K562 (cell line): ENCODE data around the gene MAML1. TPM values are rescaled to one million over a fixed set of nuclear protein-coding genes. Genes with fewer than 3 reads are reported as not detected.
A peak's percentile ranks its signal among the peaks of the same experiment; 100 is the strongest.

Experiments
- ATAC-seq: fragments of 200-7000 bp; cut with Tn5 transposase; 3 replicates; pipeline ENCODE4 v1.9.1; 2020; ENCODE audit warnings: moderate library complexity
- BruUV-seq: library from RNA; stranded (reverse); fragments of 400-500 nt; replicated peaks from 2 replicates; lab custom pipeline; 2021; lab: Mats Ljungman, UMichigan
- CTCF ChIA-PET: fragments of 300-600 bp; formaldehyde crosslinking; extraction: SDS; loops from one replicate; lab custom pipeline; 2021; ENCODE audit warnings: low intra/inter-chr PET ratio; lab: Yijun Ruan, JAX
- POLR2A ChIA-PET: fragments of 300-600, 350-650 bp; sonication (Branson Sonifier 250); formaldehyde crosslinking; extraction: SDS; loops from one replicate; lab custom pipeline; 2021; ENCODE audit warnings: antibody characterized with exemption, inconsistent platforms; lab: Yijun Ruan, JAX
- DNase-seq, 4 experiments: peaks; one replicate each; pipeline versions ENCODE4 v3.0.0 to v3.0.0-alpha.2; 2011 to 2018; ENCODE audit warnings: low spot score in 3 of 4, mixed read lengths in 3 of 4; ENCODE audit errors: extremely low read depth in 1 of 4
- FAIRE-seq: peaks from 2 replicates; lab custom pipeline; 2011; peaks lifted over from hg19 to GRCh38; lab: Jason Lieb, UNC
- H2AFZ ChIP-seq: 2 replicates; pipeline ENCODE4 v1.6.0; 2011; ENCODE audit warnings: low read depth, low read length, control low read depth, inconsistent platforms
- H3K27ac ChIP-seq: fragments of 200-600 bp; 3 replicates; pipeline ENCODE4 v1.8.0; 2011; ENCODE audit warnings: low read depth, mild to moderate bottlenecking, control low read depth, inconsistent platforms, low read length, moderate library complexity, mixed read lengths; ENCODE audit errors: extremely low read depth
- H3K27me3 ChIP-seq, 2 experiments: fragments of 300-600 bp in 1 of 2; 2 replicates in 1 of 2; 3 replicates in 1 of 2; pipeline versions ENCODE4 v1.6.0 to v1.8.0; 2011; ENCODE audit warnings: inconsistent platforms in 2 of 2, low read length in 2 of 2, mild to moderate bottlenecking in 1 of 2, mixed read lengths in 1 of 2, moderate library complexity in 1 of 2; ENCODE audit not compliant: control insufficient read depth in 2 of 2, insufficient read depth in 2 of 2
- H3K36me3 ChIP-seq: fragments of 300-600 bp; 3 replicates; pipeline ENCODE4 v1.8.0; 2011; ENCODE audit warnings: mild to moderate bottlenecking, low read length, inconsistent platforms; ENCODE audit not compliant: control insufficient read depth, insufficient read depth
- H3K4me1 ChIP-seq, 2 experiments: fragments of 200-600 bp in 1 of 2; replicated peaks in 1 of 2; 2 replicates in 1 of 2; 3 replicates in 1 of 2; pipeline versions ENCODE4 v1.5.1 to v1.8.0; 2011; ENCODE audit warnings: inconsistent platforms in 2 of 2, low read length in 2 of 2, mild to moderate bottlenecking in 1 of 2, mixed read lengths in 1 of 2, moderate library complexity in 1 of 2; ENCODE audit not compliant: control insufficient read depth in 2 of 2, insufficient read depth in 2 of 2
- H3K4me2 ChIP-seq: 2 replicates; pipeline ENCODE4 v1.6.1; 2011; ENCODE audit warnings: low read length, control low read depth, inconsistent platforms, mixed read lengths; ENCODE audit not compliant: insufficient read depth
- H3K4me3 ChIP-seq: fragments of 200-600 bp; sonication (generic), shearing (Covaris generic); 2 replicates; pipeline ENCODE4 v1.5.1; 2016; ENCODE audit warnings: control low read depth, inconsistent platforms
- H3K79me2 ChIP-seq: fragments of 200-600 bp; 3 replicates; pipeline ENCODE4 v1.8.0; 2011; ENCODE audit warnings: low read length, inconsistent platforms; ENCODE audit not compliant: control insufficient read depth, insufficient read depth
- H3K9ac ChIP-seq, 2 experiments: 2 replicates each; pipeline versions ENCODE4 v1.6.0 to v1.6.1; 2011; ENCODE audit warnings: low read depth in 2 of 2, low read length in 2 of 2, control low read depth in 1 of 2, inconsistent platforms in 1 of 2, mild to moderate bottlenecking in 1 of 2, mixed read lengths in 1 of 2; ENCODE audit not compliant: insufficient read depth in 1 of 2
- H3K9me1 ChIP-seq: one replicate; pipeline ENCODE4 v1.6.0; 2011; ENCODE audit warnings: inconsistent platforms, mild to moderate bottlenecking, low read length, moderate library complexity; ENCODE audit not compliant: control insufficient read depth, insufficient read depth
- H3K9me3 ChIP-seq: replicated peaks from 2 replicates; pipeline ENCODE4 v1.5.1; 2011; ENCODE audit warnings: low read depth, low read length, inconsistent platforms; ENCODE audit not compliant: control insufficient read depth, insufficient read depth
- H4K20me1 ChIP-seq: replicated peaks from 2 replicates; pipeline ENCODE4 v1.6.1; 2011; ENCODE audit warnings: low read length, inconsistent platforms, mixed read lengths; ENCODE audit not compliant: control insufficient read depth, insufficient read depth
- POU5F1 ChIP-seq: fragments of 150-350 bp; IDR thresholded peaks from 2 replicates; pipeline ENCODE4 v1.6.1; 2014; ENCODE audit warnings: borderline replicate concordance, low read length, low read depth, mild to moderate bottlenecking; ENCODE audit not compliant: partially characterized antibody
- YY1 ChIP-seq, 3 experiments: IDR thresholded peaks; 2 replicates each; pipeline ENCODE4 v1.6.1; 2011; ENCODE audit warnings: low read length in 2 of 3, mild to moderate bottlenecking in 2 of 3, moderate library complexity in 2 of 3, borderline replicate concordance in 1 of 3, control low read depth in 1 of 3, low read depth in 1 of 3; ENCODE audit not compliant: insufficient read depth in 3 of 3, insufficient replicate concordance in 2 of 3, control insufficient read depth in 1 of 3, insufficient read length in 1 of 3; ENCODE audit errors: extremely low read depth in 1 of 3
- WGBS: fragments of 100-300 bp; shearing (Covaris generic); methylation state at CpG from one replicate; pipeline ENCODE4 v1.1.6; 2016; ENCODE audit warnings: low coverage, mixed read lengths; ENCODE audit not compliant: insufficient coverage; ENCODE audit errors: missing lambda C conversion rate; 5-methylcytosine and 5-hydroxymethylcytosine counted together
- in situ Hi-C: fragments of 300-500 bp; cut with MboI; formaldehyde crosslinking; loops from 4 replicates; pipeline ENCODE4 v1.15.0; 2018; ENCODE audit warnings: inconsistent platforms, mixed read lengths
- intact Hi-C: fragments of 100-400 bp; cut with micrococcal nuclease; formaldehyde crosslinking; loops from 2 replicates; pipeline ENCODE4 v1.14.2; 2022
- polyA plus RNA-seq, 8 experiments: library from polyadenylated mRNA; depleted of rRNA in 4 of 8; stranded (reverse) in 5 of 8; unstranded in 3 of 8; fragments of >200 nt; fragmentation: Nextera tagmentation in 2 of 8; fragmentation: Illumina TruSeq in 1 of 8; extraction: Ambion mirVana in 2 of 8; extraction: Trizol in 1 of 8; gene quantifications; 2 replicates each; pipeline versions ENCODE4 v1.2.1 to v1.2.3, GENCODE V29; 2011 to 2014; ENCODE audit warnings: inconsistent platforms in 1 of 8, missing spikeins in 1 of 8
- total RNA-seq, 7 experiments: library from RNA; depleted of rRNA in 6 of 7; stranded (reverse); fragments of >200 nt in 6 of 7; fragmentation: Illumina TruSeq in 2 of 7; extraction: Trizol in 2 of 7; gene quantifications; 2 replicates each; pipeline versions ENCODE4 v1.2.1 to v1.2.3, GENCODE V29; 2011 to 2021; ENCODE audit warnings: low replicate concordance in 1 of 7
- TF ChIP-seq, protein P1 (sequence below): fragments of 450-650 bp; IDR thresholded peaks from 2 replicates; pipeline ENCODE4 v1.6.1; 2017; ENCODE audit warnings: antibody characterized with exemption, mild to moderate bottlenecking

MAML1 gene
- total and polyA plus RNA-seq, 9 of the 15 experiments (the other 6 are each of a cell fraction or from before 2014, with no cell fraction given), result 0.32 to 18.4 (median 7.0) TPM

DNA sequence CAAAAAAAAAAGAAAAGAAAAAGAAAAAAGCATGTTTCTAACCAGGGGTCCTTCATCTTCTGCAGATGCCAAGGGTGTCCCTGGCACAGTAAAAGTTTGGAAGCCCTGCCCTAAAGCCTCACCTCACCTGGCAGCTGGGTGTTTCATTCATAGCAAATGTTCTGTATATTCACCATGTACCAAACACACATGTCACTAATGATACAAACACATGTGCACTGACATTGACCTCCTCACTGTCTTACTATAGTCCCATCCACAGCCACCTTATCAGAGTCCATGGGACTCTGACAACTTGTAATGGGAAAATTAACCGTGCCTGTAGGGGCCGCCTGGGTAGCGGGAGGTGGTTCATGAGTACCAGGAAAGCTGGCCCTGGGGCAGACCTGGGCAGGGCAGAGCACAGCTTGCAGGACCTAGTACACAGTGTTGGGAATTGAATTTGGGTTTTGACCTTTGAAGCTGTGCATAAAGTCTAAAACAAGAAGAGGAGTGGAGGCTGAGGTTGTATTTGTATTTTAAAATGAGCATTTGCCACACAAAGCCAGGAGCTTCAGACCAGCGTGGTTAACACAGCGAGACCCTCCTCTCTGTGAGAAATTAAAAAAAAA is 80.5 kb downstream of the MAML1 start:
- in situ Hi-C loops, result no loop called here
- H2AFZ ChIP-seq, result no peak overlapping the region
- H3K9ac ChIP-seq, result peak overlapping the region; percentile 72 to 87
- H4K20me1 ChIP-seq, result no peaks in the 10 kb centered on the region
- peak overlapping the region; percentile 65 for H3K4me3 ChIP-seq
- no peak for DNase-seq
- POLR2A ChIA-PET, result interaction anchor here (0.6 to 3.3 kb wide), 5 partner anchors 8 to 786 kb away, joined by 3 to 30 read pairs (median 3); partner anchors contain the start of gene SQSTM1
- H3K27me3 ChIP-seq, result no peaks in the 10 kb centered on the region
- H3K36me3 ChIP-seq, result peaks cover 35% of the 10 kb centered on the region; the same call in 2 of the 3 replicates
- peak overlapping the region; percentile 75 for H3K4me2 ChIP-seq
- peaks cover 41% of the 10 kb centered on the region for H3K79me2 ChIP-seq
- no peaks in the 10 kb centered on the region for H3K9me1 ChIP-seq
- no peaks in the 10 kb centered on the region for H3K9me3 ChIP-seq
- WGBS, result 78% methylated on average over 5 of the region's 5 CpGs
- H3K4me1 ChIP-seq, result peaks cover 10 to 40% of the 10 kb centered on the region in 2 experiments
- no peak for TF ChIP-seq POU5F1
- TF ChIP-seq, all 486 proteins: peak for 0
- BruUV-seq, result no TSS peak
- ATAC-seq (no peak), FAIRE-seq (no peak)
- intact Hi-C loops, result no loop called here
- H3K27ac ChIP-seq, result no peak overlapping the region
- CTCF ChIA-PET, result no interaction called here

DNA sequence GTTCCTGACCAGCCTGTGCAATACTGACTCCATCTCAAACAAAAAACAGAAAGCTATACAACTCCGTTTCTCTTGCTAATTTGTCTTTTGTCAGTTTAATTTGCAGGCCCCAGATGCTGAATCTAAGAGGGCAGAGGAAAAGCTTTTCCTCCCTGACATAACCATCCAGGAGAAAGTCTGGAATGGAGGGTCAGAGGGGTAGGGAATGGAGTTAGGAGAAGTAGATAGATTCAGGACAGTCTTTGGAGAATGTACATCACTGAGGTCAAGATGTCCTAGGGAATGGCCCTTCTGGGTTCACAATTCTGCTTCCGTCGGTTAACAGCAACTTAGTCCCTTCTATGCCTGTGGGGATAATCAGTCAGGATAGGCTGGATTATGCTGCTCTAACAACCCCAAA is 81.5 kb downstream of the MAML1 start:
- FAIRE-seq, result no peak
- H3K4me2 ChIP-seq, result no peak overlapping the region
- in situ Hi-C loops (no loop called here), intact Hi-C loops (no loop called here)
- no peaks in the 10 kb centered on the region for H4K20me1 ChIP-seq
- no peaks in the 10 kb centered on the region for H3K27me3 ChIP-seq
- TF ChIP-seq, protein P1, sequence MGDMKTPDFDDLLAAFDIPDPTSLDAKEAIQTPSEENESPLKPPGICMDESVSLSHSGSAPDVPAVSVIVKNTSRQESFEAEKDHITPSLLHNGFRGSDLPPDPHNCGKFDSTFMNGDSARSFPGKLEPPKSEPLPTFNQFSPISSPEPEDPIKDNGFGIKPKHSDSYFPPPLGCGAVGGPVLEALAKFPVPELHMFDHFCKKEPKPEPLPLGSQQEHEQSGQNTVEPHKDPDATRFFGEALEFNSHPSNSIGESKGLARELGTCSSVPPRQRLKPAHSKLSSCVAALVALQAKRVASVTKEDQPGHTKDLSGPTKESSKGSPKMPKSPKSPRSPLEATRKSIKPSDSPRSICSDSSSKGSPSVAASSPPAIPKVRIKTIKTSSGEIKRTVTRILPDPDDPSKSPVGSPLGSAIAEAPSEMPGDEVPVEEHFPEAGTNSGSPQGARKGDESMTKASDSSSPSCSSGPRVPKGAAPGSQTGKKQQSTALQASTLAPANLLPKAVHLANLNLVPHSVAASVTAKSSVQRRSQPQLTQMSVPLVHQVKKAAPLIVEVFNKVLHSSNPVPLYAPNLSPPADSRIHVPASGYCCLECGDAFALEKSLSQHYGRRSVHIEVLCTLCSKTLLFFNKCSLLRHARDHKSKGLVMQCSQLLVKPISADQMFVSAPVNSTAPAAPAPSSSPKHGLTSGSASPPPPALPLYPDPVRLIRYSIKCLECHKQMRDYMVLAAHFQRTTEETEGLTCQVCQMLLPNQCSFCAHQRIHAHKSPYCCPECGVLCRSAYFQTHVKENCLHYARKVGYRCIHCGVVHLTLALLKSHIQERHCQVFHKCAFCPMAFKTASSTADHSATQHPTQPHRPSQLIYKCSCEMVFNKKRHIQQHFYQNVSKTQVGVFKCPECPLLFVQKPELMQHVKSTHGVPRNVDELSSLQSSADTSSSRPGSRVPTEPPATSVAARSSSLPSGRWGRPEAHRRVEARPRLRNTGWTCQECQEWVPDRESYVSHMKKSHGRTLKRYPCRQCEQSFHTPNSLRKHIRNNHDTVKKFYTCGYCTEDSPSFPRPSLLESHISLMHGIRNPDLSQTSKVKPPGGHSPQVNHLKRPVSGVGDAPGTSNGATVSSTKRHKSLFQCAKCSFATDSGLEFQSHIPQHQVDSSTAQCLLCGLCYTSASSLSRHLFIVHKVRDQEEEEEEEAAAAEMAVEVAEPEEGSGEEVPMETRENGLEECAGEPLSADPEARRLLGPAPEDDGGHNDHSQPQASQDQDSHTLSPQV, result 0 out of 2 replicates have a peak, but pooled peaks have one; percentile 21
- TF ChIP-seq YY1 (IDR thresholded peaks at IDR 0.05; ENCODE audit: borderline replicate concordance in 1 of 3, control insufficient read depth in 1 of 3, extremely low read depth in 1 of 3, insufficient read depth in 3 of 3, insufficient read length in 1 of 3, insufficient replicate concordance in 2 of 3, low read depth in 1 of 3, low read length in 2 of 3), result no peak
- H3K9me1 ChIP-seq, result no peaks in the 10 kb centered on the region
- H3K36me3 ChIP-seq, result peaks cover 35% of the 10 kb centered on the region; the same call in 2 of the 3 replicates
- H3K9me3 ChIP-seq, result no peaks in the 10 kb centered on the region
- DNase-seq, result no peak
- no peak overlapping the region for H3K4me3 ChIP-seq
- no peak overlapping the region for H2AFZ ChIP-seq
- no peak overlapping the region for H3K27ac ChIP-seq
- peaks cover 49% of the 10 kb centered on the region for H3K79me2 ChIP-seq
- ChIA-PET POLR2A (interaction anchor here (0.9 kb wide), 1 partner anchor 23 kb away, joined by 3 read pairs; no protein-coding TSS in a partner anchor), CTCF (no interaction called here)
- no TSS peak for BruUV-seq
- H3K9ac ChIP-seq, result no peak overlapping the region
- 78% methylated on average over 3 of the region's 3 CpGs for WGBS
- peaks cover 18 to 49% of the 10 kb centered on the region in 2 experiments for H3K4me1 ChIP-seq
- ATAC-seq, result no peak
